Measurements from ENCODE around the gene TLR1.
"Not testable (repeated sequence)": the region's sequence is repeated elsewhere in the genome, so short reads cannot be mapped to it uniquely, and the experiment has no call there.

Gene TLR1

GRCh38 chr4:38806251-38806650, 1.7 kb upstream of the TLR1 start:
- not testable (repeated sequence) for DNase-seq

GRCh38 chr4:38805530-38806145, 1.0 kb upstream of the TLR1 start:
- no peak for DNase-seq

- DNase-seq = no peak
These were observed 548 bp downstream of the TLR1 start for GRCh38 chr4:38803833-38804653.

- DNase-seq = no peak
These were observed 1.8 kb downstream of the TLR1 start for GRCh38 chr4:38802561-38803355.

GRCh38 chr4:38800961-38801450, 3.6 kb downstream of the TLR1 start:
- no peak for DNase-seq

- no peak for DNase-seq
These were observed 4.2 kb downstream of the TLR1 start for GRCh38 chr4:38800366-38800765.

- no peak for DNase-seq
These were observed 9.5 kb downstream of the TLR1 start for GRCh38 chr4:38795087-38795486.

- no peak for DNase-seq
These were observed 10.5 kb downstream of the TLR1 start for GRCh38 chr4:38794051-38794450.

GRCh38 chr4:38791010-38791409, 13.6 kb downstream of the TLR1 start:
- no peak for DNase-seq

GRCh38 chr4:38788317-38788716, 16.3 kb downstream of the TLR1 start:
- DNase-seq = no peak

GRCh38 chr4:38787693-38788092, 16.9 kb downstream of the TLR1 start:
- DNase-seq = no peak

GRCh38 chr4:38785901-38786402, 18.6 kb downstream of the TLR1 start:
- no peak for DNase-seq

- DNase-seq = no peak
These were observed 19.4 kb downstream of the TLR1 start for GRCh38 chr4:38785041-38785790.

GRCh38 chr4:38784141-38784540, 20.4 kb downstream of the TLR1 start:
- DNase-seq = no peak

- DNase-seq = no peak
These were observed 21.5 kb downstream of the TLR1 start for GRCh38 chr4:38783109-38783460.

GRCh38 chr4:38782452-38783108, 22.0 kb downstream of the TLR1 start, which contains the start of gene TLR10:
Gene TLR10 (minus strand): TSS chr4:38782990. CDS start chr4:38775590, 7,400 bp downstream.
- peak; percentile 17 for DNase-seq

GRCh38 chr4:38781854-38782261, 22.7 kb downstream of the TLR1 start:
- DNase-seq = no peak

GRCh38 chr4:38780833-38781484, 23.6 kb downstream of the TLR1 start:
- no peak for DNase-seq

- no peak for DNase-seq
These were observed 24.8 kb downstream of the TLR1 start for GRCh38 chr4:38779790-38780189.

- DNase-seq = not testable (repeated sequence)
These were observed 26.7 kb downstream of the TLR1 start for GRCh38 chr4:38777925-38778324.

GRCh38 chr4:38775326-38775725, 29.3 kb downstream of the TLR1 start:
- no peak for DNase-seq

Data from NCI-H526 treated with DMSO at 0.1 percent for 48 hours (cell line).